Activated naive CD4-positive, alpha-beta T cell treated with anti-CD3 and anti-CD28 coated beads for 36 hours (primary cell): ENCODE measurements around the gene SMOC2. TPM values are rescaled to one million over a fixed set of nuclear protein-coding genes. Genes with fewer than 3 reads are reported as not detected.
"Not testable (repeated sequence)": the region's sequence is repeated elsewhere in the genome, so short reads cannot be mapped to it uniquely, and the experiment has no call there.

Experiments used
- CTCF ChIA-PET: fragments of 350-600 bp; sonication (Branson Sonifier 250); formaldehyde crosslinking; loops from one replicate; lab custom pipeline; 2021; ENCODE audit warnings: antibody characterized with exemption; lab: Charles Lee
- DNase-seq: peaks from one replicate; pipeline ENCODE4 v3.0.0-alpha.2; 2020
- H3K27ac Mint-ChIP-seq: one replicate; pipeline ENCODE4 v1.8.0; 2021; ENCODE audit warnings: mild to moderate bottlenecking, mixed read lengths
- H3K27me3 Mint-ChIP-seq: one replicate; pipeline ENCODE4 v1.8.0; 2021; ENCODE audit warnings: low read depth, mixed read lengths
- H3K36me3 Mint-ChIP-seq: one replicate; pipeline ENCODE4 v1.8.0; 2021; ENCODE audit warnings: low read depth, mixed read lengths
- H3K4me1 Mint-ChIP-seq: one replicate; pipeline ENCODE4 v1.8.0; 2021; ENCODE audit warnings: low read depth, mixed read lengths
- H3K4me3 Mint-ChIP-seq: one replicate; pipeline ENCODE4 v1.8.0; 2021; ENCODE audit warnings: mild to moderate bottlenecking, moderate library complexity, mixed read lengths
- H3K9me3 Mint-ChIP-seq: one replicate; pipeline ENCODE4 v1.8.0; 2021; ENCODE audit warnings: mixed read lengths
- intact Hi-C: fragments of 100-400 bp; cut with micrococcal nuclease; formaldehyde crosslinking; loops from one replicate; pipeline ENCODE4 v1.15.1; 2023
- total RNA-seq, 2 experiments: library from RNA; stranded (reverse); gene quantifications; one replicate each; pipeline ENCODE4 v1.2.3, GENCODE V29; 2021

Gene SMOC2
- total RNA-seq, 2 experiments from 2014 or later = not detected

- H3K27me3 Mint-ChIP-seq = peaks cover 6% of the 10 kb centered on the region
Measured at GRCh38 chr6:168570211-168570610, 129.2 kb downstream of the SMOC2 start.

GRCh38 chr6:168571268-168571667 lies 130.3 kb downstream of the SMOC2 start:
- Mint-ChIP-seq H3K27me3 (no peaks in the 10 kb centered on the region), H3K27ac (no peak overlapping the region), H3K36me3 (no peaks in the 10 kb centered on the region), H3K4me3 (no peak overlapping the region), H3K4me1 (no peaks in the 10 kb centered on the region), H3K9me3 (no peaks in the 10 kb centered on the region)
- intact Hi-C loops = no loop called here
- no peak for DNase-seq
- CTCF ChIA-PET = no interaction called here

More at GRCh38 chr6:168570211-168570610, 129.2 kb downstream of the SMOC2 start:
- no peaks in the 10 kb centered on the region for H3K36me3 Mint-ChIP-seq
- H3K9me3 Mint-ChIP-seq = peaks cover under 1% of the 10 kb centered on the region
- no peak overlapping the region for H3K27ac Mint-ChIP-seq
- no peaks in the 10 kb centered on the region for H3K4me1 Mint-ChIP-seq
- H3K4me3 Mint-ChIP-seq = no peak overlapping the region
- CTCF ChIA-PET = no interaction called here
- no peak for DNase-seq
- intact Hi-C loops = no loop called here

GRCh38 chr6:168573276-168573835 lies 132.4 kb downstream of the SMOC2 start:
- H3K9me3 Mint-ChIP-seq, CTCF ChIA-PET, intact Hi-C loops: not testable (repeated sequence)

GRCh38 chr6:168574075-168574698 lies 133.2 kb downstream of the SMOC2 start:
- H3K27me3 Mint-ChIP-seq = no peaks in the 10 kb centered on the region
- DNase-seq = no peak
- CTCF ChIA-PET = no interaction called here
- no peak overlapping the region for H3K4me3 Mint-ChIP-seq
- H3K9me3 Mint-ChIP-seq = no peaks in the 10 kb centered on the region
- intact Hi-C loops = no loop called here
- no peak overlapping the region for H3K27ac Mint-ChIP-seq
- no peaks in the 10 kb centered on the region for H3K36me3 Mint-ChIP-seq
- H3K4me1 Mint-ChIP-seq = no peaks in the 10 kb centered on the region

More at GRCh38 chr6:168573276-168573835, 132.4 kb downstream of the SMOC2 start:
- not testable (repeated sequence) for H3K27ac Mint-ChIP-seq, H3K4me1 Mint-ChIP-seq, DNase-seq, H3K27me3 Mint-ChIP-seq, H3K36me3 Mint-ChIP-seq, H3K4me3 Mint-ChIP-seq

GRCh38 chr6:168574699-168575195 lies 133.8 kb downstream of the SMOC2 start:
- Mint-ChIP-seq H3K27me3 (no peaks in the 10 kb centered on the region), H3K9me3 (no peaks in the 10 kb centered on the region), H3K36me3 (no peaks in the 10 kb centered on the region), H3K4me3 (no peak overlapping the region), H3K27ac (no peak overlapping the region), H3K4me1 (no peaks in the 10 kb centered on the region)
- CTCF ChIA-PET = no interaction called here
- DNase-seq = no peak
- intact Hi-C loops = no loop called here

- Mint-ChIP-seq H3K36me3 (no peaks in the 10 kb centered on the region), H3K4me3 (no peak overlapping the region), H3K9me3 (no peaks in the 10 kb centered on the region), H3K27ac (no peak overlapping the region), H3K4me1 (no peaks in the 10 kb centered on the region), H3K27me3 (no peaks in the 10 kb centered on the region)
- intact Hi-C loops = no loop called here
- CTCF ChIA-PET = no interaction called here
- no peak for DNase-seq
Measured at GRCh38 chr6:168575346-168576098, 134.5 kb downstream of the SMOC2 start.

GRCh38 chr6:168576388-168576787 lies 135.4 kb downstream of the SMOC2 start:
- intact Hi-C loops = no loop called here
- CTCF ChIA-PET = no interaction called here
- Mint-ChIP-seq H3K4me1 (no peaks in the 10 kb centered on the region), H3K27me3 (no peaks in the 10 kb centered on the region), H3K36me3 (no peaks in the 10 kb centered on the region), H3K9me3 (no peaks in the 10 kb centered on the region), H3K27ac (no peak overlapping the region), H3K4me3 (no peak overlapping the region)
- DNase-seq = no peak

GRCh38 chr6:168577496-168577895 lies 136.5 kb downstream of the SMOC2 start:
- Mint-ChIP-seq H3K36me3 (no peaks in the 10 kb centered on the region), H3K4me1 (no peaks in the 10 kb centered on the region), H3K9me3 (no peaks in the 10 kb centered on the region), H3K27ac (no peak overlapping the region), H3K4me3 (no peak overlapping the region), H3K27me3 (no peaks in the 10 kb centered on the region)
- DNase-seq = no peak
- intact Hi-C loops = no loop called here
- CTCF ChIA-PET = no interaction called here

GRCh38 chr6:168578036-168578435 lies 137.1 kb downstream of the SMOC2 start:
- Mint-ChIP-seq H3K9me3 (no peaks in the 10 kb centered on the region), H3K27me3 (no peaks in the 10 kb centered on the region), H3K36me3 (no peaks in the 10 kb centered on the region), H3K27ac (no peak overlapping the region), H3K4me3 (no peak overlapping the region), H3K4me1 (no peaks in the 10 kb centered on the region)
- intact Hi-C loops = no loop called here
- CTCF ChIA-PET = no interaction called here
- DNase-seq = no peak

- no peaks in the 10 kb centered on the region for H3K9me3 Mint-ChIP-seq
- no peak for DNase-seq
- intact Hi-C loops = no loop called here
- H3K36me3 Mint-ChIP-seq = no peaks in the 10 kb centered on the region
- no peak overlapping the region for H3K4me3 Mint-ChIP-seq
- H3K27me3 Mint-ChIP-seq = no peaks in the 10 kb centered on the region
- CTCF ChIA-PET = no interaction called here
- no peak overlapping the region for H3K27ac Mint-ChIP-seq
- H3K4me1 Mint-ChIP-seq = no peaks in the 10 kb centered on the region
Measured at GRCh38 chr6:168581236-168581635, 140.3 kb downstream of the SMOC2 start.

GRCh38 chr6:168581706-168582105 lies 140.7 kb downstream of the SMOC2 start:
- no peak overlapping the region for H3K4me3 Mint-ChIP-seq
- intact Hi-C loops = no loop called here
- DNase-seq = no peak
- no peaks in the 10 kb centered on the region for H3K4me1 Mint-ChIP-seq
- no peaks in the 10 kb centered on the region for H3K36me3 Mint-ChIP-seq
- no peaks in the 10 kb centered on the region for H3K9me3 Mint-ChIP-seq
- no peak overlapping the region for H3K27ac Mint-ChIP-seq
- CTCF ChIA-PET = no interaction called here
- H3K27me3 Mint-ChIP-seq = no peaks in the 10 kb centered on the region

GRCh38 chr6:168582571-168582981 lies 141.6 kb downstream of the SMOC2 start:
- no peak for DNase-seq
- no peaks in the 10 kb centered on the region for H3K9me3 Mint-ChIP-seq
- no peak overlapping the region for H3K27ac Mint-ChIP-seq
- intact Hi-C loops = no loop called here
- no peak overlapping the region for H3K4me3 Mint-ChIP-seq
- no peaks in the 10 kb centered on the region for H3K4me1 Mint-ChIP-seq
- CTCF ChIA-PET = no interaction called here
- H3K36me3 Mint-ChIP-seq = no peaks in the 10 kb centered on the region
- no peaks in the 10 kb centered on the region for H3K27me3 Mint-ChIP-seq

- CTCF ChIA-PET = no interaction called here
- Mint-ChIP-seq H3K4me1 (no peaks in the 10 kb centered on the region), H3K27ac (no peak overlapping the region), H3K36me3 (no peaks in the 10 kb centered on the region), H3K9me3 (no peaks in the 10 kb centered on the region), H3K4me3 (no peak overlapping the region), H3K27me3 (no peaks in the 10 kb centered on the region)
- intact Hi-C loops = no loop called here
- DNase-seq = no peak
Measured at GRCh38 chr6:168583126-168583525, 142.1 kb downstream of the SMOC2 start.
